HG03175 (cell line): ENCODE results near the gene TRPM4.
"Not testable (repeated sequence)": the region's sequence is repeated elsewhere in the genome, so short reads cannot be mapped to it uniquely, and the experiment has no call there.

ENCODE experiments used
- ATAC-seq: cut with Tn5 transposase; IDR thresholded peaks from one replicate; pipeline ENCODE4 v1.9.1; 2021; ENCODE audit warnings: mild to moderate bottlenecking, moderate library complexity; ENCODE audit not compliant: unreplicated experiment

Gene TRPM4

DNA sequence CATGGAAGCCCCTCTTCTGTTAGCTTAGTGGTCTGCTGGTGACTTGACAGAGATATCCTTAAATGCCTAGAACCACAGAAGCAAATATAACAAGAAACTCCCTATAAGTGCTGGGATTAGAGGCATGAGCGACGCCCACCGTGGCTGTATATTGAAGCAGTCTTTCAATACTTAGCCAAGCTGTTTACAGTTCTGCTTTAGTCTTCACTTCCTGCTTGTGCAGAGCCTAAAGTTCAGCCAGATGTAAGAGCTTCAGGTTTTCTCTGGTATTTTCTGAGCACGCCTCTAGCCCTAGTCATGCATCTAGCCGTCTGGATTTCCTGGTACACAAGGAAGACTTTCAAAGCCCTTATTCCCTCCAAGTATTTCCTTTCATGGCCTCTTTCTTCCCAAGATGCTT lies 28.5 kb downstream of the TRPM4 start:
- no peak for ATAC-seq

DNA sequence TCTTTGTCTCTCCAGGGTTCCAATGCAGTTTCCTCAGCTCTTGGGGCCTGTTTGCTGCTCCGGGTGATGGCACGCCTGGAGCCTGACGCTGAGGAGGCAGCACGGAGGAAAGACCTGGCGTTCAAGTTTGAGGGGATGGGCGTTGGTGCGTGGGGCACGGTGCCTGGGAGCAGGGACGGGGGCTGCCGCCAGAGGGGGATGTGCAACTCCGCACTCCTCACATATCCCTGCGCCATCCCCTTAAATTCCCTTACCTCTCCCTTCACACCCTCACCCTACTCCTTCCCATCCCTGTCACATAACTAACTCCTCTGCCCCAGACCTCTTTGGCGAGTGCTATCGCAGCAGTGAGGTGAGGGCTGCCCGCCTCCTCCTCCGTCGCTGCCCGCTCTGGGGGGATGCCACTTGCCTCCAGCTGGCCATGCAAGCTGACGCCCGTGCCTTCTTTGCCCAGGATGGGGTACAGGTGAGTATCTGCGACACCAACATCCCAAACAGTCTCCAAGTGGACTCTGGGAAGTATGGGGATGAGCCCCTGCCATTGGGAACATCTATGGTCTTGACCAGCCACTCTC lies 31.1 kb downstream of the TRPM4 start:
- no peak for ATAC-seq

DNA sequence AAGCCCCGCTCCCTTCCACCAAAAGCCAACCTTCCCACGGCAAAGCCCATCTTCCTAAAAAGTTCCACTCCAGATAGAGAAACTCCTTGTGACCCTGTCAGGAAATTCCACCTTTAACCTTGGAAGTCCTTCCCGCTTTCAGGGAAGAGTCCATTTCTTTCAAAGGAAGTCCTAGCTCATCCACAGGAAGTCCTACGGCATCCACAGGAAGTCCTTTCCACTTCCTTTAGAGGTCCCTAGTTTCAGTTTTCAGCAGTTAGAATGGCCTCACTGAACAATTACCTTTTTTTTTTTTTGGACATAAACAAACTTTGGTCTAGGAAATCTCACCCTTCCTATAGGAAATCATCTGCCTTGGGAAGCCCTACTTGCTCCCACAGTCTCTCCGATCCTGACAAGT lies 31.7 kb downstream of the TRPM4 start:
- ATAC-seq: no peak

DNA sequence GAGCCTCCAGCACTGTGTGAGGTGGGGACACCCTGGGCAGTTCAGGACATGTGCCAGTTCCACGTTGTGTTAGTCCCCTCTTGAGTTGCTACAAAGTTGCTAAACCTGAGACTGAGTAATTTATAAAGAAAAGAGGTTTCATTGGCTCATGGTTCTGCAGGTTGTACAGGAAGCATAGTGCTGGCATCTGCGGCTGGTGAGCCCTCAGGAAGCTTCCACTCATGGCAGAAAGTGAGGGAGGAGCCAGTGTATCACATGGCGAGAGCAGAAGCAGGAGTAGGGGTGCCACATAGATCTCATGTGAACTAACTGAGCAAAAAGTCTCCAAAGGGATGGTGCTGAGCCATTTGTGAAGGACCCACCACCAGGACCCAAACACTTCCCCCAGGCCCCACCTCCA lies 33.2 kb downstream of the TRPM4 start:
- no peak for ATAC-seq

DNA sequence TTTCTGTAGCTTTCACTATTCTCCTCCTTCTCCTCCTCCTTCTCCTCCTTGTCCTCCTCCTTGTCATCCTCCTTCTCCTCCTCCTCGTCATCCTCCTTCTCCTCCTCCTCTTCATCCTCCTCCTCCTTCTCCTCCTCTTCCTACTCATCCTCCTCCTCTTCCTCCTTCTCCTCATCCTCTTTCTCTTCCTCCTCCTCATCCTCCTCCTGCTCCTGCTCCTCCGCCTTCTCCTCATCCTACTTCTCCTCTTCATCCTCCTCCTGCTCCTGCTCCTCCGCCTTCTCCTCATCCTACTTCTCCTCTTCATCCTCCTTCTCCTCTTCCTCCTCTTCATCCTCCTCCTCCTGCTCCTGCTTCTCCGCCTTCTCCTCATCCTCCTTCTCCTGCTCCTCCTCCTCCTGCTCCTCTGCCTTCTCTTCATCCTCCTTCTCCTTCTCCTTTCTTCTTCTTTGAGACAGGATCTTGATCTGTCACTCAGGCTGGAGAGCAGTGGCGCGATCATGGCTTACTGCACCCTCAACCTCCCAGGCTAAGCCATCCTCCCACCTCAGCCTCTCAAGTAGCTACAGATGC lies 36.3 kb downstream of the TRPM4 start:
- ATAC-seq: no peak

DNA sequence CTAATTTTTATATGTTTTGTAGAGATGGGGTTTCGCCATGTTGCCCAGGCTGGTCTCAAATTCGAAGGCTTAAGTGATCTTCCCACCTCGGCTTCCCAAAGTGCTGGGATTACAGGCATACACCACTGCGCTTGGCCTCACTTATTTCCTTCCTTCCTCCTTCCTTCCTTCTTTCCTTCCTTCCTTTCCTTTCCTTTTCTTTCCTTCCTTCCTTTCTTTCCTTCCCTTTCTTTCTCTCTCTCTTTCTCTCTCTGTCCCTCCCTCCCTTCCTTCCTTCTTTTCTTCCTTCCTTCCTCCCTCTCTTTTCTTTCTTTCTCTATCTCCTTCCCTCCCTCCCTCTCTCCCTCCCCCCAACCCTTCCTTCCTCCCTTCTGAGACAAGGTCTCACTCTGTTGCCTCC lies 36.8 kb downstream of the TRPM4 start:
- ATAC-seq: no peak

DNA sequence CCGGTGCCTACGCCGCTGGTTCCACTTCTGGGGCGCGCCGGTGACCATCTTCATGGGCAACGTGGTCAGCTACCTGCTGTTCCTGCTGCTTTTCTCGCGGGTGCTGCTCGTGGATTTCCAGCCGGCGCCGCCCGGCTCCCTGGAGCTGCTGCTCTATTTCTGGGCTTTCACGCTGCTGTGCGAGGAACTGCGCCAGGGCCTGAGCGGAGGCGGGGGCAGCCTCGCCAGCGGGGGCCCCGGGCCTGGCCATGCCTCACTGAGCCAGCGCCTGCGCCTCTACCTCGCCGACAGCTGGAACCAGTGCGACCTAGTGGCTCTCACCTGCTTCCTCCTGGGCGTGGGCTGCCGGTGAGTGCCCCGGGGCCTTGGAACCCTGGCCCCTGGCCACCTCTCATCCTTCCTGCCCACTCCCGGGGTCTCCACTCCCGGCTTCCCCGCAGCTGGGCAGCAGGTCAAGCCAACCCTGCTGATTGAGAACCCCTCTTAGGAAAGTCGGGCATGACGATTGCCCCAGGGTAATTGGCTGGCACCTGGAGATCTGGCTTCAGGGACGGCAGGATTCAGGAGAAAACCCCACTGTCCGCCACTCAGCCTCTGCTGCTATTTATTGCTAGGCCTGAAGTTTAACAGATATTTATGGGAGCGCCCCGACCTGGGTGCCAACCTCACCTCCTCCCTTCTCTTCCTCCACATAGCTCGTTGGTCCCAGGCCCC lies 39.1 kb downstream of the TRPM4 start:
- no peak for ATAC-seq

DNA sequence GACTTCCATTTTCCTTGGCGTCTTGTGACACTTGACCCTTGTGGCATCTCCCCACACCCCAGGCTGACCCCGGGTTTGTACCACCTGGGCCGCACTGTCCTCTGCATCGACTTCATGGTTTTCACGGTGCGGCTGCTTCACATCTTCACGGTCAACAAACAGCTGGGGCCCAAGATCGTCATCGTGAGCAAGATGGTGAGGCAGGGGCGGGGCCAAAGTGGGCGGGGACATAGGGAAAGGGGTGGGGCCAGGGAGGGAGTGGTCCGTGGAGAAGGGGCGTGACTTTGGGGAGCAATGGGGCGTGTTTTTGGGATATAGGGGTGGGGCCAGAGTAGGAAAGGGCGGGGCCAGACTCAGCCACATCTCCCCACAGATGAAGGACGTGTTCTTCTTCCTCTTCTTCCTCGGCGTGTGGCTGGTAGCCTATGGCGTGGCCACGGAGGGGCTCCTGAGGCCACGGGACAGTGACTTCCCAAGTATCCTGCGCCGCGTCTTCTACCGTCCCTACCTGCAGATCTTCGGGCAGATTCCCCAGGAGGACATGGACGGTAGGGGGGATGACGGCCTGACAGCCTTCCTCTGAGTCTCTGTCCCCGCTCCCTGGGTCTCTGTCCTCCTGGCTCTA lies 42.8 kb downstream of the TRPM4 start:
- ATAC-seq: no peak

DNA sequence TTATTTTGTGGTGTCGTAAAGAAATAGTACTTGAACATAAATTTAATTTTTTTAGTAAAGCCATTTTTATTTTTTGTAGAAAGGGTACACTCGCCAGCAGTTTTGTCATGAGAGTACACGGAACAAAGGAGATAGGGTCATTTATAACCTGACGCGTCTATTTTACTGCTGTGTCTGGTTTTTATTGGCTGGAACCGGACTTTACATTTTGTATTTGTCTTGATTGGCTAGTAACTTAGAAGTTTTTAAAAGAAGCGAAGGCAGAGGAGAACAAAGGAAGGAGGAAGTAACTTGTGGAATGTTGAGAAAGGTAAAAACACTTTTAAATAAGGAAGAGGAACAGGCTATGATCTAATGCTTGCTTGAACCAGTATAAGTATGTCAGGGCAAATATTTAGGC lies 43.5 kb downstream of the TRPM4 start:
- ATAC-seq: no peak

DNA sequence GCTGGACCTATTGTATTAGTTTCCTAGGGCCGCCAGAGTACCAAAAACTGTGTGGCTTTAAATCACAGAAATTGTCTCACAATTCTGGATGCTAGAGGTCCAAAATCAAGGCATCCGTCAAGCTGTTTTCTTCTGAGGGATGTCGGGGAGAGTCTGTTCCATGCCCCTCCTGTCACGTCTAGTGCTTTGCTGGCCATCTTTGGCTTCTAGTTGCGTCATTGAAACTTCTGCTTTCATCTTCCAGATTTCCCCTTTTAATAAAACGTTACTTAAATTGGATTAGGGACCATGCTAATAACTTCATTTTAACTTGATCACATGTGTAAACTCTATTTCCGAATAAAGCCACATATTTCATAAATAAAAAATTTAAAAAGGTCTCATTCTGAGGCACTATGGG lies 47.5 kb downstream of the TRPM4 start:
- no peak for ATAC-seq

DNA sequence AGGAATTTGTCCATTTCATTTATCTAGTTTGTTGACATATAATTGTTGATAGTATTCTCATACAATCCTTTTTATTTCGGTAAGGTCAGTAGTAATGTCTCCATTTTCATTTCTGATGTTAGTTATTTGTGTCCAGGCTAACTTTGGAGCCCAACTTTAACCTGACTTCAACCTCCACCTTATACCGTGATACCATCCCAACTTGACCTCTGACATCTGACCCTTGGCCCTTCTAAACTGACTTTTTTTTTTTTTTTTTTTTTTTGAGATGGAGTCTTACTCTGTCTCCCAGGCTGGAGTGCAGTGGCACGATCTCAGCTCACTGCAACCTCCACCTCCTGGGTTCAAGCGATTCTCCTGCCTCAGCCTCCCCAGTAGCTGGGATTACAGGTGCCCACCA lies 51.9 kb downstream of the TRPM4 start:
- not testable (repeated sequence) for ATAC-seq

DNA sequence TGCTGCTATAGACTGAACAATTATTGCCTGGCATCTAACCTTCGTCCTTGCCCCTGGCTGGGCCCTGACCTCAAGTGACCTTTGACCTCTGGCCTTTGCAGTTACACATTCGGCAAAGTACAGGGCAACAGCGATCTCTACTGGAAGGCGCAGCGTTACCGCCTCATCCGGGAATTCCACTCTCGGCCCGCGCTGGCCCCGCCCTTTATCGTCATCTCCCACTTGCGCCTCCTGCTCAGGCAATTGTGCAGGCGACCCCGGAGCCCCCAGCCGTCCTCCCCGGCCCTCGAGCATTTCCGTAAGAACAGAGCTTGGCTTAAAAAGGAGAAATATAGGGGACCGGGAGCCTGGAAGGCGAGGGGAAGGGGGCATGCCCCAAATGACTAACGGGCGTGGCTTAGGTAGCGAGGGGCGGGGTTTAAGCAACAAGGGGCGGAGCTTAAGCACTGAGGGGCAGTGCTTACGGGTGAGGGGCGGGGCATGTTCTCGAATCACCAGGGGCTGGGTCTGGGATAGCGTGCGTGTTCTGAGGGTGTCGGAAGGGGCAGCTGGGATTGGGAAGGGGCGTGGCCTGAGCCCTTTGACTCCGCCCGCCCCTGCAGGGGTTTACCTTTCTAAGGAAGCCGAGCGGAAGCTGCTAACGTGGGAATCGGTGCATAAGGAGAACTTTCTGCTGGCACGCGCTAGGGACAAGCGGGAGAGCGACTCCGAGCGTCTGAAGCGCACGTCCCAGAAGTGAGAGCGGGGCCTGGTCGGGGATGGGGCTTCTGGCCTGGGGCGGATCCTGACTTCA lies 52.7 kb downstream of the TRPM4 start:
- no peak for ATAC-seq

DNA sequence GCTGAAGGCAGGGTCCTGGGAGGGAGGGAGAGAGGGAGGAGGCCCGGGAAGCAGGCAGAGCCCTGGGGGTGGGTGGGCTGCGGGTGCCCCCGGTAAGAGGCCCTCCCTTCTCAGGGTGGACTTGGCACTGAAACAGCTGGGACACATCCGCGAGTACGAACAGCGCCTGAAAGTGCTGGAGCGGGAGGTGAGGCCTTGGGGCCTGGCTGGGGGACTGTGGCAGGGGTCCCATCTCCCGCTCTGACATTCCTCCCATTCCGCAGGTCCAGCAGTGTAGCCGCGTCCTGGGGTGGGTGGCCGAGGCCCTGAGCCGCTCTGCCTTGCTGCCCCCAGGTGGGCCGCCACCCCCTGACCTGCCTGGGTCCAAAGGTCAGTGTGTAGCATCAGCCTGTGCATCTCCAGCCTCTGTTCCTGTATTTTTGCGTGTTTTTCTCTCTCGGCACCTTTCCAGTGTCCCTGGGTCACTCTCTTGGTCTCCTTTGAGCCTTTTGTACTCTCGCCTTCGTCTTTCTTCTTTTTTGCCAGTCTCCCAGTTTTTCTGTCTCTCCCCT lies 53.4 kb downstream of the TRPM4 start:
- ATAC-seq: no peak

DNA sequence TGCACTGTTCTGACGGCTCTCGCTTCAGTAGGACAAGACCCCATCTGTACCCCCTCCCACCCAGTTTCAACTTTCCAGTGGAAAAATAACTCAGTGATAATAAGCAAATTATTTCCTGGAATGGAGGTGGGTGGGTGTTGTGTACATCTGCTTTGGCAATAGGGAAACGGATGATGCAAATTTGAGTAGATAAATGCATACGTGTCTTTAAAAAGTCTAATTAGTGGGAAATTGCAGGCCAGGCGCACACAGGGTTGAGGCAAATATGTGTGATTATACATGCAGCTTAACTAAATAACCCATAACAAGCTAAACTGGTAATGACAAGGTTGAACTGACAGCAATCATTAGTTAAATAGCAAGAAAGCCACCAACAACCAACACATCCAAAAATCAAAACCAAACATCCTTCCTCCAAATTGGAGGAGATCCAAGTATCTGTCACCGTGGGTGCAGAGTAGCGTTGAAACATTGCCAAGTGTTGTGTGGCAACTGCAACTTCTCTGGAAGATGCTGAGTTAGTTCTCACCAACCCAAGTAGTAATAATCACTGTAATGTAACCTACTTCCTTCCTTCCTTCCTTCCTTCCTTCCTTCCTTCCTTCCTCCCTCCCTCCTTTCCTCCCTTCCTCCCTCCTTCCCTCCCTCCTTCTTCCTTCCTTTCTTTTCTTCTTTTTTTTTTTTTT lies 54.6 kb downstream of the TRPM4 start:
- ATAC-seq: no peak

DNA sequence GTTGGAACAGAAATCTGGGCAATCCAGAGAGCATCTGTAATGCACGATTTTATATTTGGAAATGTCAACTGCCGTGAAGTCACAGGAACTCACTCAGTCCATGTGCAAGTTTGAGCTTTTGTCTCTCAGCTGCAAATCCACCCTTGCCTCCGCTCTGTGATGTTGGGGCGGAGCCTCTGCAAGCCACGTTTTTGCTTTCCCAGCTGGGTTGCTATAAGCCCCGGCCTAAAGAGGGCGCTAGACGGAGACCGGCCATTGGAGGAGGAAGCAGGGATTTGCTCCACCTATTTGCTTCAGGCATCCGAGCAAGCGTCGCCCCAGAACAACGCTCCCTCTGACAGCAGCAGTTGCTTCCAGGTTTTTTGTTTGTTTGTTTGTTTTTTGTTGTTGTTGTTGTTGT lies 56.2 kb downstream of the TRPM4 start:
- ATAC-seq: no peak

DNA sequence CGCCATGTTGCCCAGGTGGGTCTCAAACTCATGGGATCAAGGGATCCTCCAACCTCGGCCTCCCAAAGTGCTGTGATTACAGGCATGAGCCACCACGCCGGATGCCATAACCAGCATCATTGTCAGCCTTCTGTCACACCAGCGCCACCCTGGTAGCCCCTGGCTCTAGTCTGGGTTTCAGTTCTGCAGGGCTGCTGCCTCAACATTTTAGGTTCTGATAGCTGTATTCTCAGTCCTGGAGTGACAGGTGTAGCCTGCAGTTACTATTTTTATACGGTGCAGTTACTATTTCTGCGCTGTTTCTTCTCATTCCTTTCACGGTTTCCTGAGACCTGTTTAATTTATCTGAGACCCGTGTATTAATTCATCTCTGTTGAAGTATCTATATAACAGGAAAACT lies 57.1 kb downstream of the TRPM4 start:
- no peak for ATAC-seq

DNA sequence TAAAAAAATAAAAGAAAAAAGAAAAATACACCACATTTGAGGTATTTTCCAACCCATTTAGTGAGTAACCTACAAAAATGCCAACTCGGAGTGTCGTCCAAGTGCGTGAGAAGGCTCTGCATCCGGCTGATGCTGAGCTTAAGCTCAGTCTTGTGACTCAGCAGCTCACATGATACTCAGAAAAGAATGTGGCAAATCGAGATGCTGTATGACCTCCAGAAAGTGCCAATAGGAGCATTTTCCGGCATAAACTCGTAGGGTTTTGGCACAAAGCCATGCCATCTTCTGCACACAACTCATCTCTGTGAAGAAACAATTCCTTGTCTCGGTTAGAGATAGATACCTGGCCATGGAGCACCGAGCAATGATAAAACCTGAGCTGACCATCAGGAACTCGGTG lies 58.5 kb downstream of the TRPM4 start:
- ATAC-seq: no peak

DNA sequence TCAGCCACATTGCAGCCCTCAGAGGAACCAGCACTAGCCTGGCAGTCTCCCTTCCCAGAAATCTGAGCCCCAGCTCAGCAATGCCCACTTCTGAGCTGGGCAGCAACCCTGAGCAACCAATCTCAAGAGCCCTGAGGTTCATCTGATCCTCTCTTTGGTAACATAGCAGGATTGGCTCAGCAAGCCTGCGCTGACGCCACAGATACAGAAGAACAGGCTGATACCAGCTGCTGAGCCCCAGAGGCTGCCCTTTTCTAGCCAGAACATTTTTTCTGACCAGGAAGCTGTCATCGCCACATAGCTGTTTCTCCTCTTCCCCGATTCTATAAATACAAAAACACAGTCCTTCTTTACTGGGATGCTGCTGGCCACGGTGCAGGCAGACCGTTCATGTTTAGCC lies 59.8 kb downstream of the TRPM4 start:
- no peak for ATAC-seq

DNA sequence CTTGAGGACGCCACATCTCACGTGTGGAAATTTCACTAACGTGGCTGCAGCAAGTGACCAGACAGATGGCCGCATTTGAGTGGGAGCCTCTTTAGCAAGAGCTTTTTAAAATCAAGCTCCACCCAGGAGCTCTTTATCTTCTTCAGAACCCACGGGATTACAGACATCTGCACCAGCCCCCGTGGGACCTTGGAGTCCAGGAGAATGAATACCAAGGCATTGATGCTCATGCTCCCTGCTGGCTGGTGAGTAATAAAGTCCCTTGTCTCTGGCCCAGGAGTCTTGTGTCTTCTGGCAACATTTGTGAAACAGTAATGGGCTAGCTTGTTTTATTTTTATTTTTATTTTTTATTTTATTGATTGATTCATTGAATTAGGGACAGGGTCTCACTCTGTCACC lies 64.4 kb downstream of the TRPM4 start:
- ATAC-seq: no peak

DNA sequence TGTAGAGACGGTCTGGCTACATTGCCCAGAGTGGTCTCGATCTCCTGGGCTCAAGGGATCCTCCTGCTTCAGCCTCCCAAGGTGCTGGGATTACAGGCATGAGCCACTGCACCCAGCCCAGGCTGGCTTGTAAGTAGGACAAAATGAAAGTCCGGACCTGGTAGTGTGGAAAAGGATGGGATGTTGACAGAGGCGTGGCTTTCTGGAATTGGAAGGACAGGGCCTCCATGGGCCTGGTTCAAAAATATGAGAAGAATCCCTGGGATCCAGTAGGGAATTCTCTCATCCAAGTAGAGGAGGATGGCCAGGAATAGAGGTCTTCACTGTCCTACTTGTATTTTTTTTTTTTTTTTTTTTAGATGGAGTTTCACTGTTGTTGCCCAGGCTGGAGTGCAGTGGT lies 64.9 kb downstream of the TRPM4 start:
- no peak for ATAC-seq

DNA sequence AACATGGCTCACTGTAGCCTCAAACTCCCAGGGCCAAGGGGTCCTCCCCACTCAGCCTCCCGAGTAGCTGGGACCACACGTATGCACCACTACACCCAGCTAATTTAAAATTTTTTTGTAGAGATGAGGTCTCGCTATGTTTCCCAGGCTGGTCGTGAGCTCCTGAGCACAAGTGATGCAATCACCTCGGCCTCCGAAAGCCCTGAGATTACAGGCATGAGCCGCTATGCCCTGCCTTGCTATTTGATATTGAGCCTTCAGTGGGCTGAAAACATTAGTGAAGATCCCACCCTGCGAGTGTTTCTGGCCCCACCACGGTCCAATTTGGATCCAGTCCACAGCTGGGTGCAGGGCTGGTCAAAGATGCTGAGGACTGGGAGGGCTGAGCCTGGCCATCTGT lies 65.9 kb downstream of the TRPM4 start:
- ATAC-seq: no peak
